ENCODE results near the gene QTRT2. TPM values are rescaled to one million over a fixed set of nuclear protein-coding genes. Genes with fewer than 3 reads are reported as not detected.

The QTRT2 gene
- total RNA-seq, 1 experiment from 2014 or later: 84.1 TPM

GRCh38 chr3:114108137-114108536 is 51.6 kb downstream of the QTRT2 start:
- H3K14ac ChIP-seq (ENCODE audit: insufficient read depth, low read length): no peak overlapping the region
- H3K9ac ChIP-seq (ENCODE audit: extremely low read depth, insufficient read length, low read length): no peak overlapping the region
- Mint-ChIP-seq H3K27ac (peak overlapping the region in 1 of 3 experiments; percentile 70; a peak in 2 of 7 replicates), H3K27me3 (ENCODE audit: low read depth) (no peaks in the 10 kb centered on the region; the same call in 1 of the 2 replicates), H3K4me1 (peaks cover 37 to 40% of the 10 kb centered on the region in 2 experiments), H3K4me3 (no peak overlapping the region), H3K36me3 (ENCODE audit: insufficient read depth in 1 of 3, low read depth in 3 of 3) (no peaks in the 10 kb centered on the region), H3K9me3 (no peaks in the 10 kb centered on the region; a peak in 1 of 5 replicates)
- H4K91ac ChIP-seq (ENCODE audit: insufficient read length, low read depth, low read length): no peak overlapping the region
- no peak overlapping the region for H3K18ac ChIP-seq (ENCODE audit: insufficient read length, low read depth, low read length)
- H3K23ac ChIP-seq (ENCODE audit: insufficient read length, low read depth, low read length): no peak overlapping the region
- H3K4me2 ChIP-seq (ENCODE audit: insufficient read depth, insufficient read length, low read length): no peak overlapping the region
- WGBS (ENCODE audit: extremely low coverage, insufficient read length, low lambda C conversion rate): no CpG with 5 or more reads among the region's 8 CpGs
- no peaks in the 10 kb centered on the region for H3K79me1 ChIP-seq (ENCODE audit: insufficient read depth, low read depth, low read length, poor library complexity, severe bottlenecking)
- H3K23me2 ChIP-seq (ENCODE audit: insufficient read length, low read depth, low read length, poor library complexity, severe bottlenecking): no peaks in the 10 kb centered on the region
- no peaks in the 10 kb centered on the region for H3K9me3 ChIP-seq (ENCODE audit: control insufficient read depth, low read depth, low read length)
- no peak overlapping the region for H2BK12ac ChIP-seq (ENCODE audit: insufficient read length, low read depth, low read length)
- no peak for DNase-seq
- no peak overlapping the region for H3K56ac ChIP-seq (ENCODE audit: insufficient read length, low read depth, low read length)
- H3K4me1 ChIP-seq (ENCODE audit: insufficient read depth, low read length): peaks cover 6% of the 10 kb centered on the region
- no peak overlapping the region for H4K8ac ChIP-seq (replicated peaks; ENCODE audit: insufficient read length, low read depth, low read length)
- no peak overlapping the region for H2BK20ac ChIP-seq (ENCODE audit: low read depth, low read length, poor library complexity, severe bottlenecking)
- no peak overlapping the region for H2AK5ac ChIP-seq (ENCODE audit: insufficient read length, low read length)
- no peaks in the 10 kb centered on the region for H3K27me3 ChIP-seq (ENCODE audit: insufficient read depth, low read length)
- no peak overlapping the region for H2BK5ac ChIP-seq (ENCODE audit: insufficient read length, low read length)
- no peaks in the 10 kb centered on the region for H3K79me2 ChIP-seq (ENCODE audit: insufficient read depth, low read length)
- no peak overlapping the region for H3K27ac ChIP-seq (ENCODE audit: insufficient read length, low read depth, low read length)
- no peak overlapping the region for H2BK15ac ChIP-seq (ENCODE audit: low read depth, low read length)
- H4K5ac ChIP-seq (ENCODE audit: insufficient read length, low read depth, low read length): no peak overlapping the region
- no peak overlapping the region for H2AFZ ChIP-seq (ENCODE audit: low read length)
- TF ChIP-seq CTCF (conservative IDR thresholded peaks at IDR 0.05): no peak
- no peak overlapping the region for H3T11ph ChIP-seq (ENCODE audit: low read length)
- H4K20me1 ChIP-seq (ENCODE audit: control insufficient read depth, insufficient read depth, insufficient read length): no peaks in the 10 kb centered on the region
- H3K4ac ChIP-seq (ENCODE audit: low read depth, low read length): no peak overlapping the region
- H2BK120ac ChIP-seq (ENCODE audit: low read depth, low read length, poor library complexity, severe bottlenecking): no peak overlapping the region

Data from H9 (cell line).